HEK293 (cell line): ENCODE results near the gene COA3.
A peak's percentile ranks its signal among the peaks of the same experiment; 100 is the strongest.

Experiments used
- CTCF ChIA-PET: fragments of 350-600 bp; formaldehyde crosslinking; extraction: SDS; loops from one replicate; lab custom pipeline; 2021; ENCODE audit warnings: antibody characterized with exemption; lab: Yijun Ruan, JAX
- POLR2A ChIA-PET: fragments of 300-600 bp; formaldehyde crosslinking; extraction: SDS; loops from one replicate; lab custom pipeline; 2020; ENCODE audit warnings: antibody characterized with exemption, inconsistent platforms; lab: Yijun Ruan, JAX
- H3K27ac ChIP-seq: fragments of 200-500 bp; sonication (Bioruptor generic); 2 replicates; pipeline ENCODE4 v1.5.1; 2014; ENCODE audit warnings: low read depth, low read length, control low read depth, inconsistent platforms; ENCODE audit errors: extremely low read depth
- H3K36me3 ChIP-seq, 2 experiments: fragments of 200-500 bp in 1 of 2; sonication (Bioruptor generic) in 1 of 2; 1 replicate in 1 of 2; 2 replicates in 1 of 2; pipeline ENCODE4 v1.5.1; 2014 to 2017; ENCODE audit warnings: inconsistent platforms in 2 of 2, low read length in 2 of 2; ENCODE audit not compliant: control insufficient read depth in 2 of 2, insufficient read depth in 1 of 2
- H3K4me1 ChIP-seq: fragments of 200-500 bp; sonication (Bioruptor generic); 2 replicates; pipeline ENCODE4 v1.5.1; 2014; ENCODE audit warnings: mild to moderate bottlenecking, low read length, inconsistent platforms; ENCODE audit not compliant: control insufficient read depth, insufficient read depth
- H3K4me3 ChIP-seq: 2 replicates; pipeline ENCODE4 v1.5.1; 2011; ENCODE audit warnings: low read depth, mild to moderate bottlenecking, control low read depth, low read length, moderate library complexity
- H3K9me3 ChIP-seq: fragments of 200-500 bp; sonication (Bioruptor generic); 2 replicates; pipeline ENCODE4 v1.5.1; 2014; ENCODE audit warnings: low read depth, low read length, inconsistent platforms; ENCODE audit not compliant: control insufficient read depth, insufficient read depth
- EGR2 ChIP-seq: fragments of 450-650 bp; formaldehyde crosslinking; IDR thresholded peaks from 2 replicates; pipeline ENCODE4 v1.5.1; 2016; ENCODE audit warnings: low read depth, missing biosample characterization, missing genetic modification characterization
- GLI2 ChIP-seq: fragments of 450-650 bp; formaldehyde crosslinking; IDR thresholded peaks from 2 replicates; pipeline ENCODE4; 2017; ENCODE audit warnings: missing biosample characterization, missing genetic modification characterization, low read depth, borderline replicate concordance
- GLIS1 ChIP-seq: fragments of 450-650 bp; formaldehyde crosslinking; IDR thresholded peaks from 2 replicates; pipeline ENCODE4 v1.5.1; 2016; ENCODE audit warnings: missing biosample characterization, missing genetic modification characterization
- MEIS1 ChIP-seq: sonication (generic); formaldehyde crosslinking; IDR thresholded peaks from 2 replicates; pipeline ENCODE4 v1.8.1; 2022; ENCODE audit warnings: missing genetic modification reagents, mild to moderate bottlenecking, borderline replicate concordance
- SP7 ChIP-seq: fragments of 450-650 bp; formaldehyde crosslinking; IDR thresholded peaks from 2 replicates; pipeline ENCODE4 v1.5.1; 2016; ENCODE audit warnings: missing biosample characterization, missing genetic modification characterization
- TRIM28 ChIP-seq: IDR thresholded peaks from 2 replicates; pipeline ENCODE4 v1.6.1; 2011; ENCODE audit warnings: low read length, control low read depth, borderline replicate concordance
- ZBTB11 ChIP-seq: fragments of 450-650 bp; formaldehyde crosslinking; conservative IDR thresholded peaks from 2 replicates; pipeline ENCODE4 v1.5.1; 2016; ENCODE audit warnings: low read depth, missing biosample characterization, missing genetic modification characterization
- ZBTB17 ChIP-seq: fragments of 450-650 bp; formaldehyde crosslinking; IDR thresholded peaks from 2 replicates; pipeline ENCODE4 v1.5.1; 2016; ENCODE audit warnings: missing biosample characterization, missing genetic modification characterization
- ZFP3 ChIP-seq: fragments of 450-650 bp; formaldehyde crosslinking; IDR thresholded peaks from 2 replicates; pipeline ENCODE4 v1.5.1; 2016; ENCODE audit warnings: low read depth, missing biosample characterization, missing genetic modification characterization
- ZIC2 ChIP-seq: fragments of 450-650 bp; formaldehyde crosslinking; IDR thresholded peaks from 2 replicates; pipeline ENCODE4 v1.5.1; 2016; ENCODE audit warnings: missing biosample characterization, missing genetic modification characterization
- ZNF174 ChIP-seq: fragments of 450-650 bp; formaldehyde crosslinking; IDR thresholded peaks from 2 replicates; pipeline ENCODE4 v1.5.0; 2017; ENCODE audit warnings: missing biosample characterization, mild to moderate bottlenecking, missing genetic modification characterization
- ZNF311 ChIP-seq: fragments of 450-650 bp; formaldehyde crosslinking; IDR thresholded peaks from 2 replicates; pipeline ENCODE4 v1.5.1; 2017; ENCODE audit warnings: missing biosample characterization, missing genetic modification characterization, borderline replicate concordance
- ZNF449 ChIP-seq: fragments of 450-650 bp; formaldehyde crosslinking; IDR thresholded peaks from 2 replicates; pipeline ENCODE4 v1.5.1; 2017; ENCODE audit warnings: missing biosample characterization, mild to moderate bottlenecking, missing genetic modification characterization, moderate library complexity
- ZNF548 ChIP-seq: fragments of 450-650 bp; formaldehyde crosslinking; IDR thresholded peaks from 2 replicates; pipeline ENCODE4 v1.5.1; 2016; ENCODE audit warnings: missing biosample characterization, missing genetic modification characterization
- ZNF658 ChIP-seq: fragments of 450-650 bp; formaldehyde crosslinking; IDR thresholded peaks from 2 replicates; pipeline ENCODE4; 2016; ENCODE audit warnings: missing biosample characterization, missing genetic modification characterization
- ZNF747 ChIP-seq: fragments of 450-650 bp; formaldehyde crosslinking; IDR thresholded peaks from 2 replicates; pipeline ENCODE4 v1.5.1; 2016; ENCODE audit warnings: missing biosample characterization, missing genetic modification characterization
- ZNF76 ChIP-seq: fragments of 450-650 bp; formaldehyde crosslinking; IDR thresholded peaks from 2 replicates; pipeline ENCODE4; 2016; ENCODE audit warnings: low read depth, missing biosample characterization, missing genetic modification characterization, borderline replicate concordance
- ZNF843 ChIP-seq: fragments of 450-650 bp; formaldehyde crosslinking; IDR thresholded peaks from 2 replicates; pipeline ENCODE4 v1.5.1; 2016; ENCODE audit warnings: missing biosample characterization, missing genetic modification characterization

COA3 gene

GRCh38 chr17:42804918-42805367 is 6.4 kb upstream of the COA3 start:
- POLR2A ChIA-PET, result interaction anchor here (1.8 to 2.0 kb wide), 2 partner anchors 10 to 19 kb away, joined by 5 to 6 read pairs; partner anchors contain the start of gene BECN1
- CTCF ChIA-PET, result interaction anchor here (0.5 to 1.5 kb wide), 5 partner anchors 14 to 125 kb away, joined by 3 to 4 read pairs (median 4); partner anchors contain the start of gene BECN1

GRCh38 chr17:42803074-42803883 is 4.8 kb upstream of the COA3 start:
- H3K27ac ChIP-seq, result no peak overlapping the region
- no peak overlapping the region for H3K4me3 ChIP-seq
- TF ChIP-seq GLIS1 (tag by site-specific recombination) (peak; percentile 74), ZNF658 (no peak), ZIC2 (tag by site-specific recombination) (peak; percentile 96), ZBTB11 (tag by site-specific recombination) (no peak), ZNF449 (no peak)
- TF ChIP-seq, all 188 proteins: peak for 2
- H3K9me3 ChIP-seq, result no peaks in the 10 kb centered on the region
- peaks cover 10% of the 10 kb centered on the region for H3K4me1 ChIP-seq
- H3K36me3 ChIP-seq, result peaks cover 0 to 4% of the 10 kb centered on the region in 2 experiments; a peak in 1 of 3 replicates
- ChIA-PET POLR2A (interaction anchor here (0.6 to 2.2 kb wide), 7 partner anchors 13 to 195 kb away, joined by 3 to 6 read pairs (median 3); partner anchors contain the start of genes BECN1, PSME3 and RPL27), CTCF (interaction anchor here (0.6 to 3.7 kb wide), 8 partner anchors 11 to 83 kb away, joined by 3 to 36 read pairs (median 4); partner anchors contain the start of genes AOC2 and BECN1)

More at GRCh38 chr17:42804918-42805367, 6.4 kb upstream of the COA3 start:
- H3K9me3 ChIP-seq, result no peaks in the 10 kb centered on the region
- H3K4me1 ChIP-seq, result peaks cover 10% of the 10 kb centered on the region
- TF ChIP-seq ZNF311 (tag by site-specific recombination) (no peak), ZIC2 (tag by site-specific recombination) (no peak), GLI2 (tag by site-specific recombination) (no peak), ZNF548 (tag by site-specific recombination) (no peak), TRIM28 (no peak), ZNF174 (tag by site-specific recombination) (no peak), ZFP3 (tag by site-specific recombination) (no peak), ZBTB17 (tag by site-specific recombination) (no peak), MEIS1 (CRISPR knock-in tag) (no peak), ZNF843 (tag by site-specific recombination) (no peak), EGR2 (tag by site-specific recombination) (no peak), SP7 (tag by site-specific recombination) (no peak), ZNF747 (tag by site-specific recombination) (no peak), ZNF76 (tag by site-specific recombination) (no peak)
- no peak overlapping the region for H3K27ac ChIP-seq
- peaks cover 5 to 19% of the 10 kb centered on the region in 2 experiments for H3K36me3 ChIP-seq
- no peak overlapping the region for H3K4me3 ChIP-seq
